DOHH2 (cell line): ENCODE data around the gene GAREM1.

Experiments used
- H3F3A ChIP-seq: fragments of 200-600 bp; sonication (generic), shearing (Covaris generic); 2 replicates; pipeline ENCODE4 v1.6.0; 2016; ENCODE audit warnings: antibody characterized with exemption, mild to moderate bottlenecking; ENCODE audit not compliant: control insufficient read depth, insufficient read depth
- H3K27ac ChIP-seq: fragments of 200-600 bp; sonication (generic); 2 replicates; pipeline ENCODE4 v1.5.1; 2014; ENCODE audit warnings: low read depth, mild to moderate bottlenecking, low read length, moderate library complexity
- H3K27me3 ChIP-seq: fragments of 200-600 bp; sonication (generic); 2 replicates; pipeline ENCODE4 v1.6.1; 2014; ENCODE audit warnings: mild to moderate bottlenecking, low read length, mixed read lengths; ENCODE audit not compliant: control insufficient read depth
- H3K36me3 ChIP-seq: fragments of 200-600 bp; sonication (generic); 2 replicates; pipeline ENCODE4 v1.6.1; 2014; ENCODE audit warnings: mild to moderate bottlenecking, low read length, moderate library complexity, mixed read lengths; ENCODE audit not compliant: control insufficient read depth
- H3K4me1 ChIP-seq: fragments of 200-600 bp; sonication (generic); 2 replicates; pipeline ENCODE4 v1.6.1; 2014; ENCODE audit warnings: mild to moderate bottlenecking, low read length, mixed read lengths; ENCODE audit not compliant: control insufficient read depth
- H3K4me2 ChIP-seq: fragments of 200-600 bp; sonication (generic); 2 replicates; pipeline ENCODE4 v1.6.0; 2014; ENCODE audit warnings: mild to moderate bottlenecking, low read length, moderate library complexity
- H3K4me3 ChIP-seq: fragments of 200-600 bp; sonication (generic); 2 replicates; pipeline ENCODE4 v1.5.1; 2014; ENCODE audit warnings: mild to moderate bottlenecking, low read length, mixed read lengths
- H3K79me2 ChIP-seq: fragments of 200-600 bp; sonication (generic); 2 replicates; pipeline ENCODE4 v1.6.1; 2014; ENCODE audit warnings: mild to moderate bottlenecking, low read length, mixed read lengths; ENCODE audit not compliant: control insufficient read depth
- H3K9me2 ChIP-seq: fragments of 200-600 bp; sonication (generic); replicated peaks from 2 replicates; pipeline ENCODE4 v1.6.1; 2014; ENCODE audit warnings: mild to moderate bottlenecking, low read length, mixed read lengths; ENCODE audit not compliant: control insufficient read depth
- H3K9me3 ChIP-seq: fragments of 200-600 bp; sonication (generic); 2 replicates; pipeline ENCODE4 v1.6.1; 2014; ENCODE audit warnings: antibody characterized with exemption, low read length, mixed read lengths; ENCODE audit not compliant: control insufficient read depth, insufficient read depth
- H4K20me1 ChIP-seq: fragments of 200-600 bp; sonication (generic); 2 replicates; pipeline ENCODE4 v1.6.0; 2014; ENCODE audit warnings: low read depth, mild to moderate bottlenecking, antibody characterized with exemption, low read length, moderate library complexity; ENCODE audit not compliant: control insufficient read depth, insufficient read depth
- CTCF ChIP-seq: fragments of 200-600 bp; sonication (generic); IDR thresholded peaks from one replicate; pipeline ENCODE4 v1.5.1; 2014; ENCODE audit warnings: antibody characterized with exemption, mild to moderate bottlenecking, low read depth, low read length; ENCODE audit not compliant: poor library complexity, severe bottlenecking
- EZH2phosphoT487 ChIP-seq: fragments of 200-600 bp; sonication (generic); IDR thresholded peaks from 2 replicates; pipeline ENCODE4 v1.6.1; 2017; ENCODE audit warnings: borderline replicate concordance, mild to moderate bottlenecking, antibody characterized with exemption, low read length, moderate library complexity, mixed read lengths

The GAREM1 gene

DNA sequence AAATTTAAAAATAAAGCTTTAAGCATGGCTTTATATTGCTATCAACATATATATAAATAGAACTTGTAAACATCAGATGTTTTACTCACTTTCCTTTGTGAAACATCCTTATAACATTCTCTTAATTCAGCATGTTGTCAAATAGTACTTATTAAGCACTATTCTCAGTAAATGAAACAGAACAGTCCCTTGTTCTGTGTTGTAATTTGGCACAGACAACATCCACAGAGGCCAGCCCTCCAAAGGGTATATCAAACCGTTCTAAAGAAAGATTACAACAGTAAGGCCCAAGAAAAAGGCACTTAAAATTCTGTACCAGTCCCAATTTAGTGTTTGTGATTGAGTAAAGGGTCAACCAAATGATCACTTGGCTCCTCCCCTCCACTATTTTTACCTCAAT is 46.0 kb downstream of the GAREM1 start:
- Histone ChIP-seq H3K27me3 (no peaks in the 10 kb centered on the region), H3K9me2 (no peaks in the 10 kb centered on the region), H3K9me3 (no peaks in the 10 kb centered on the region), H3K4me3 (no peak overlapping the region), H3K36me3 (no peaks in the 10 kb centered on the region), H3K4me2 (no peak overlapping the region), H3K79me2 (no peaks in the 10 kb centered on the region), H4K20me1 (no peaks in the 10 kb centered on the region), H3K4me1 (peaks cover 14% of the 10 kb centered on the region), H3F3A (no peaks in the 10 kb centered on the region), H3K27ac (no peak overlapping the region)
- no peak for TF ChIP-seq EZH2phosphoT487

- no peak for TF ChIP-seq CTCF
- TF ChIP-seq EZH2phosphoT487, result no peak
- Histone ChIP-seq H3K79me2 (no peaks in the 10 kb centered on the region), H3K9me2 (no peaks in the 10 kb centered on the region; the same call in 1 of the 2 replicates), H3K27ac (no peak overlapping the region), H3F3A (no peaks in the 10 kb centered on the region), H3K27me3 (no peaks in the 10 kb centered on the region), H3K4me1 (peaks cover 20% of the 10 kb centered on the region), H3K4me3 (no peak overlapping the region), H3K36me3 (no peaks in the 10 kb centered on the region), H3K4me2 (no peak overlapping the region), H4K20me1 (no peaks in the 10 kb centered on the region), H3K9me3 (no peaks in the 10 kb centered on the region)
Observed at GRCh38 chr18:32422978-32423740, 47.5 kb downstream of the GAREM1 start.

DNA sequence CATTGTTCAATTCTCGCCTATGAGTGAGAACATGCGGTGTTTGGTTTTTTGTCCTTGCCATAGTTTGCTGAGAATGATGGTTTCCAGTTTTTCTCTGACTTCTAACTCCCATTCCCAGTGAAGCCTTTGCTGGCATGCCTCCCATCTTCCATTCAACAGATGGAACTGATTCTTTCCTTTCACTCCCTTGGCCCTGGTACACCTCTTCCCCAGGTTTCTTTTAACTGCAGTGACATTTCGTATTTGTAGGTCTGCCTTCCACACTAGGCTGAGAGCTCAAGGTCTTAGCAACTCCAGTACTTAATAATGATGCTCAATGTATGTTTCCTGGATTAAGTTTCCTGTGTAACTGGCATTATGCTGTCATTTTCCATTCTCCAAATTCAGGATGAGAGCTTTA is 48.5 kb downstream of the GAREM1 start:
- no peaks in the 10 kb centered on the region for H3F3A ChIP-seq

More for the DNA sequence above, 48.5 kb downstream of the GAREM1 start:
- Histone ChIP-seq H3K9me3 (no peaks in the 10 kb centered on the region), H3K27ac (no peak overlapping the region), H3K4me3 (no peak overlapping the region), H3K9me2 (no peaks in the 10 kb centered on the region; the same call in 1 of the 2 replicates), H3K4me2 (no peak overlapping the region), H3K36me3 (no peaks in the 10 kb centered on the region), H3K27me3 (no peaks in the 10 kb centered on the region), H3K4me1 (peaks cover 20% of the 10 kb centered on the region), H3K79me2 (no peaks in the 10 kb centered on the region), H4K20me1 (no peaks in the 10 kb centered on the region)
- TF ChIP-seq CTCF (no peak), EZH2phosphoT487 (no peak)
